ENCODE measurements around the gene CHGA. TPM values are rescaled to one million over a fixed set of nuclear protein-coding genes. Genes with fewer than 3 reads are reported as not detected.

The CHGA gene
- total and polyA plus RNA-seq, 2 of the 8 experiments (the other 6 are each of a cell fraction or from before 2014, with no cell fraction given): 17.5 to 28.2 TPM

DNA sequence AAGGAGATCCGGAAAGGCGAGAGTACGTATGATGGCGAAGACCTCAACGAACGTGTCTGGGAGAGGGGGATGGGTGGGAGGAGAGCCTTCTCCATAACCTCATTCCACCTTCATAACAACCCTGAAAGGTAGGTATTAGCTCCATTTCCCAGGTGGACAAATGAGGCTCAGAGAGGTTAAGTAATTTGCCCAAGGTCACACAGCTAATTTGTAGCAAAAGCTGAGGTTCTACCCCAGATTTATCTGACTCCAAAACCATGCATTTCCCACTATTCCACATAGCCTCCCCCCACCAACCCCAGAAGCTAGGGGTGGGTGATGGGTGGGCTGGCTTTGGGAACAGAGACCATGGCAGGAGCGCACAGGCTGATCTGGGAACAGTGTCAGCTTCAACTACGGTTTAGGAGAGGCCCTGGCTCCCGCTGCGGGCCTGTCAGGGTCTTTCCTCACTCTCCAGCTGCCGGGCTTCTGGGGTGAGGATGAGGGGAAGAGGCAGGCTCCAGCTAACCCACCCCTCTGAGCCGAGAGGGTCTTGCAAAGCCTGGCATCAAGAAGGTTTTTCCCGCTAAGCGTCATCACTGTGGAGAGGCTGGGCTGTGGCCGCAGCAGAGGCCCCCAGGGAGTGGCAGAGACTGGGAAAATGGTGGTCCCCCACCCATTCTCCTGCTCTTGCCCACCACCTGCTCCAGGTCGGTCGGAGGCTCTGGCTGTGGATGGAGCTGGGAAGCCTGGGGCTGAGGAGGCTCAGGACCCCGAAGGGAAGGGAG is 8.9 kb downstream of the CHGA start (continued):
- TF ChIP-seq CHD7 (IDR thresholded peaks at IDR 0.05; ENCODE audit: insufficient replicate concordance, low read length): no peak
- TF ChIP-seq CHD1 (IDR thresholded peaks at IDR 0.05; ENCODE audit: low read depth, low read length): no peak
- TF ChIP-seq, protein P1, sequence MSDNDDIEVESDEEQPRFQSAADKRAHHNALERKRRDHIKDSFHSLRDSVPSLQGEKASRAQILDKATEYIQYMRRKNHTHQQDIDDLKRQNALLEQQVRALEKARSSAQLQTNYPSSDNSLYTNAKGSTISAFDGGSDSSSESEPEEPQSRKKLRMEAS (IDR thresholded peaks at IDR 0.05): no peak
- TF ChIP-seq HDAC2 (IDR thresholded peaks at IDR 0.05; ENCODE audit: borderline replicate concordance in 1 of 2, low read depth in 2 of 2, low read length in 2 of 2): no peak
- TF ChIP-seq ATF2 (IDR thresholded peaks at IDR 0.05; ENCODE audit: low read length): no peak
- TF ChIP-seq EZH2 (IDR thresholded peaks at IDR 0.05; ENCODE audit: low read depth, low read length, severe bottlenecking): no peak
- TF ChIP-seq POU5F1 (IDR thresholded peaks at IDR 0.05; ENCODE audit: low read depth, low read length): no peak

All from H1 (cell line).